ENCODE results near the gene MEX3D.

Gene MEX3D

DNA sequence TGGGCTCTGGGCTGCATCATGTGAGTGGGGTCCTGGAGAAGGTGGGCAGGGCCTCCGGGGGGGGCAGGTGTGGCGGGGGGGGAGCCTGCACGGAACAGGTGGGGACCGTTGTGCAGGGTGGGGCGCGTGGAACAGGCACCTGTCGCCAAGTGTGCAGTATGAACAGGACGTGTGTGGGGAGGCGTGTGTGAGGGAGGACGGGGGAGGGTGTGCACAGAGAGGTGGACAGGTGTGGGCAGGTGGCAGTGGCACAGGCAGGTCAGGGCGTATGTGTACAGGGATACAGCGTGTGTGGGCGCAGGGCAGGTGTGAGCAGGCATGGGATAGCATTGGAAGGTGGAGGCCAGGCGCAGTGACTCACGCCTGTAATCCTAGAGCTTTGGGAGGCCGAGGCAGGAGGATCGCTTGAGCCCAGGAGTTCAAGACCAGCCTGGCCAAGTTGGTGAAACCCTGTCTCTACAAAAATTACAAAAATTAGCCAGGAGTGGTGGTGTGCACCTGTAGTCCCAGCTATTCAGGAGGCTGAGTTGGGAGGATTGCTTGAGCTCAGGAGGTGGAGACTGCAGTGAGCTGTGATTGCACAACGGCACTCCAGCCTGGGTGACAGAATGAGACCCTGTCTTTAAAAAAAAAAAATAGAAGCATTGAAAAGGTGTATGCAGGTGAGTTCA, 41.0 kb downstream of the MEX3D start:
- TF ChIP-seq, protein P1, sequence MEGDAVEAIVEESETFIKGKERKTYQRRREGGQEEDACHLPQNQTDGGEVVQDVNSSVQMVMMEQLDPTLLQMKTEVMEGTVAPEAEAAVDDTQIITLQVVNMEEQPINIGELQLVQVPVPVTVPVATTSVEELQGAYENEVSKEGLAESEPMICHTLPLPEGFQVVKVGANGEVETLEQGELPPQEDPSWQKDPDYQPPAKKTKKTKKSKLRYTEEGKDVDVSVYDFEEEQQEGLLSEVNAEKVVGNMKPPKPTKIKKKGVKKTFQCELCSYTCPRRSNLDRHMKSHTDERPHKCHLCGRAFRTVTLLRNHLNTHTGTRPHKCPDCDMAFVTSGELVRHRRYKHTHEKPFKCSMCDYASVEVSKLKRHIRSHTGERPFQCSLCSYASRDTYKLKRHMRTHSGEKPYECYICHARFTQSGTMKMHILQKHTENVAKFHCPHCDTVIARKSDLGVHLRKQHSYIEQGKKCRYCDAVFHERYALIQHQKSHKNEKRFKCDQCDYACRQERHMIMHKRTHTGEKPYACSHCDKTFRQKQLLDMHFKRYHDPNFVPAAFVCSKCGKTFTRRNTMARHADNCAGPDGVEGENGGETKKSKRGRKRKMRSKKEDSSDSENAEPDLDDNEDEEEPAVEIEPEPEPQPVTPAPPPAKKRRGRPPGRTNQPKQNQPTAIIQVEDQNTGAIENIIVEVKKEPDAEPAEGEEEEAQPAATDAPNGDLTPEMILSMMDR (IDR thresholded peaks at IDR 0.05; ENCODE audit: low read depth, low read length, missing control alignments) = no peak
- no peak for DNase-seq (ENCODE audit: low read depth)
- in situ Hi-C loops (cut with HindIII; ENCODE audit: low sequenced_read_pairs) = no loop called here
- no peak overlapping the region for H3K4me3 ChIP-seq (ENCODE audit: low read depth, low read length)

DNA sequence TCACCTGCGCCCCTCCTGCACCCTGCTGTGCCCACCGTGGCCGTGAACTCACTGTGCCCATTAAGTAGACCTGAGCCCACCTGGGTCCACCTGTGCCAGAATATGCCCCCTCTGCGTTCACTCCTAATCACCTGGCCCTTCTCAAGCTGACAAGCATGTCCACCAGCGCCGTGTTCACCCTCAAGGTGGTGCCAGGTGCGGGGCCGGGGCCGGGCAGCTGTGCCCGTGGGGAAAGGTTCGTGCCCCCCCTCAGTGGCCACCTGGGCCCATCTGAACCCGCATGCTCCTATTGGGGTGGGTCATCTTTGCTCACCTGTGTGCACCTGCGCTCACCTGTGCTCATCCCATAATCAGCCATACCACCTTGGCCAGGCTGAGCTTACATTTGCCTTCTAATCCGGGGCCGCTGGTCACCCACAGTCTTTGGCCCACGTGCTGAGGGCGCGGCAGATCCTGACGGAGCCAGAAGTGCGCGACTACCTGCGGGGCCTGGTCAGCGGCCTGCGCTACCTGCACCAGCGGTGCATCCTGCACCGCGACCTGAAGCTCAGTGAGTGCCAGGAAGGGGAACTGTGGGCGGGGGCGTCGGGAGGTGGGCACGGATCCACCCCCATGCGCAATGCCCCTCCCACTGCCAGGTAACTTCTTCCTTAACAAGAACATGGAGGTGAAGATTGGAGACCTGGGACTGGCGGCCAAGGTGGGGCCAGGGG, 41.9 kb downstream of the MEX3D start:
- in situ Hi-C loops (cut with HindIII; ENCODE audit: low sequenced_read_pairs) = no loop called here
- DNase-seq (ENCODE audit: low read depth) = no peak
- TF ChIP-seq, protein P1 (IDR thresholded peaks at IDR 0.05; ENCODE audit: low read depth, low read length, missing control alignments) = no peak
- H3K4me3 ChIP-seq (ENCODE audit: low read depth, low read length) = no peak overlapping the region

DNA sequence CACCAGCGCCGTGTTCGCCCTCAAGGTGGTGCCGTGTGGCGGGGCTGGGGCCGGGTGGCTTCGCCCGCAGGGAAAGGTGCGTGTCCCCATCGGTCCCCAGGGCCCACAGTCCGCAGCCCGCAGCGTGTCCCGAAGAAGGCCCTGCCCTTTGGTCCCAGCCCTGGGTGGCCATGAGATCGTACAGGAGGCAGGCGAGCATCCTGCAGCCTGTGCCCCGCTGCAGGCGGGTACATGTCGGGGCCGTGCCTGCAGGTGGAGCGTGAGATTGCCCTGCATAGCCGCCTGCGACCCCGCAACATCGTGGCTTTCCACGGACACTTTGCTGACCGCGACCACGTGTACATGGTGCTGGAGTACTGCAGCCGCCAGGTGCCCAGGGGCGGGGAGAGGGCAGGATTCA, 42.8 kb downstream of the MEX3D start:
- in situ Hi-C loops (cut with HindIII; ENCODE audit: low sequenced_read_pairs) = no loop called here
- DNase-seq (ENCODE audit: low read depth) = no peak
- no peak overlapping the region for H3K4me3 ChIP-seq (ENCODE audit: low read depth, low read length)
- TF ChIP-seq, protein P1 (IDR thresholded peaks at IDR 0.05; ENCODE audit: low read depth, low read length, missing control alignments) = no peak

DNA sequence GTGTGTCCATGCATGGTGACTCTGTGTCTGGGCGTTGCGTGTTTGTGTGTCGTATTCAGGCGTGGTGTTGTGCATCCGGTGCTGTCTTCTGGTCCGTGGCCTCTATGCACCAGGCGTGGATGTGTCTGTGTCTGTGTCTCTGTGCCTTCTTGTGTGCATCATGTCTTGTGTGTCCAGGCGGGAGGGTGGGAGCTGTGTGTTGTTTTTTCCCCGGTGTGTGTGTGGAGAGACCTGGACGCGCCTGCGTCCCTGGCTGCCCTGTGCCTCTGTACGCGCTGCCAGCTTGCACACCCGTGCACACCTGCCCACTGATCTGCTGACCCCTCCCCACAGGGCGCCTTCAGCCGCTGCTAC, 43.2 kb downstream of the MEX3D start:
- no peak for DNase-seq (ENCODE audit: low read depth)
- in situ Hi-C loops (cut with HindIII; ENCODE audit: low sequenced_read_pairs) = no loop called here
- TF ChIP-seq, protein P1 (IDR thresholded peaks at IDR 0.05; ENCODE audit: low read depth, low read length, missing control alignments) = no peak
- no peak overlapping the region for H3K4me3 ChIP-seq (ENCODE audit: low read depth, low read length)

DNA sequence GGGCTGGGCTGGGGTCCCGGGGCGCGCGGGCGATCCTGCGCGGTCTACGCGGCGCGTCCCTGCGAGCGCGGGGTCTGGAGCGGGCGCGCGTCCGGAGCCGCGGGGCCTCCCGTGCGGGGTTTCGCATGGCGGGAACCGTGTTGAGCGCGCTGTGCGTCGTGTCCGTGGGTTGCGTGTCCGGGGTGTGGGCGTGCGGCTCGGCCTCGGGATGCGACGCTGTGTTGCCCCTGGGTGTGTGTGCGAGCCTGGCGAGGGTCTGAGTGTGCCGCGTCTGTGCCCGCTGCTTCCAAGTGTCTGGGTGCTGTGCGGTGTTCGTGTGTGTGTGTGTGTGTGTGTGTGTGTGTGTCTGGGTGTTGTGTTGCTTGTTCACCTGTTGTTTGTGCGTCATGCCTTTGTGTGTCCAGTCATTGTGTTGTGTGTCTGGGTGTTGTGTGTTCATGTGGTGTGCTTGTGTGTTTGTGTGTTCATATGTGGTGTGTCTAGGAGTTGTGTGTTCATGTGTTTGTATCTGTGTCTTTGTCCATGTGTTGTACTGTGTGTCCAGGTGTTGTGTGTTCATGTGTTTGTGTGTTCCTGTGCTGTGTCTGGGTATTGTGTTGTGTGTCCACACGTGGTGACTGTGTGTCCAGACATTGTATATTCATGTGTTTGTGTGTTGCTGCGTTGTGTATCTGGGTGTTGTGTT, 43.7 kb downstream of the MEX3D start:
- in situ Hi-C loops (cut with HindIII; ENCODE audit: low sequenced_read_pairs) = no loop called here
- TF ChIP-seq, protein P1 (IDR thresholded peaks at IDR 0.05; ENCODE audit: low read depth, low read length, missing control alignments) = no peak
- no peak overlapping the region for H3K4me3 ChIP-seq (ENCODE audit: low read depth, low read length)
- no peak for DNase-seq (ENCODE audit: low read depth)

DNA sequence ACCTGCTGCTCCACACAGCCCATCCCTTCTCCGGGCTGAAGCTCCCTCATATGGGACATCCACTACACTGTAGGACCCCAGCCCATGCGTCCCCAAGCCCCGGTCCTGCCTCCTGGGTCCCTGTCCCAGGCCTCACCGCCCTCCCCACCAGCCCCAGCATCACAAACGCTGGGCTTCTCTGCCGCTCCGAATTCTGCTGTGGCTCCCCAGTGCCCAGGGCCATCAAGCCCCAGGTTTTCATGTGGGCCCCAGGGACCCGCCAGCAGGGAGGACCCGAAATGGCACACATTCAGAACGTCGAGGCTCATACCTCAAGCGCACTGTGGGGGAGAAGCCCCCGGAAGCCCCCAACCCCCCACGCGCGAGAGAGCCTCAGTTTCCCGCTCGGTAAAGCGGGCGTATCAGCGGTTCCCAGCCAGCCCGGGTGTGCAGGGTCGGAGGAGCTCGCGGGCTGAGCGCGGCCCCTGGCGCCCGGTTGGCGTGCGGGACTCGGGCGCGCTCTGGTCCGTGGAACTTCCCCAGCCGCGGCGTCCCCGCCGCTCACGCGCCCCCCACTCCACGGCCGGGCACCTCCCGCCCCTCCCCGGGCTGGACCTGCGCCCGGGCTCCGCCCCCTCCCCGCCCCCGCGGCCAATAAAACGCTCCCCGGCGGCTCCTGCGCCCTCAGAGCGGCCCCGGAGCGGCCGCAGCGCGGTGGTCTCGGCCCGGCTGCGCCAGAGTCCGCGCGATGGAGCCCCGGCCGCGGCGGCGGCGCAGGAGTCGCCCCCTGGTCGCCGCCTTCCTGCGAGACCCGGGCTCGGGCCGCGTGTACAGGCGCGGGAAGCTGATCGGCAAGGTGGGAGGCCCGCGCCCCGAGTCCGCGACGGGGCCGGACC, 44.5 kb downstream of the MEX3D start, which contains the start of gene PLK5:
PLK5 (plus strand) TSS at position 666 of the 875 bp plus-strand sequence. CDS start 2,920 bp downstream, outside the sequence.
- in situ Hi-C loops (cut with HindIII; ENCODE audit: low sequenced_read_pairs) = no loop called here
- no peak for DNase-seq (ENCODE audit: low read depth)
- no peak within 1 kb of the TSS for H3K4me3 ChIP-seq (ENCODE audit: low read depth, low read length)
- TF ChIP-seq, protein P1 (IDR thresholded peaks at IDR 0.05; ENCODE audit: low read depth, low read length, missing control alignments) = no peak
